Prostate gland (tissue), 2 donors: ENCODE results near the gene ZNF169. TPM values are rescaled to one million over a fixed set of nuclear protein-coding genes. Genes with fewer than 3 reads are reported as not detected.
"Not testable (repeated sequence)": the region's sequence is repeated elsewhere in the genome, so short reads cannot be mapped to it uniquely, and the experiment has no call there.

ENCODE experiments used
- DNase-seq: peaks from one replicate; pipeline ENCODE4 v3.0.0-alpha.2; 2019; ENCODE audit warnings: low spot score
- H3K27ac ChIP-seq, 2 donors: fragments of 200-600 bp; sonication (generic); 2 replicates each; pipeline ENCODE4 v1.5.1; 2017 to 2019
- H3K27me3 ChIP-seq: fragments of 200-600 bp; sonication (generic); replicated peaks from 2 replicates; pipeline ENCODE4 v1.5.1; 2019; ENCODE audit not compliant: insufficient read depth
- H3K36me3 ChIP-seq, 2 donors: fragments of 200-600 bp; sonication (generic); 1 replicate in 1 of 2; 2 replicates in 1 of 2; pipeline versions ENCODE4 v1.5.1 to v1.8.1; 2017 to 2019
- H3K4me1 ChIP-seq: fragments of 200-600 bp; sonication (generic); replicated peaks from 2 replicates; pipeline ENCODE4 v1.5.1; 2019
- H3K4me3 ChIP-seq, 2 donors: fragments of 200-600 bp; sonication (generic); 2 replicates each; pipeline ENCODE4 v1.5.1; 2017 to 2019
- H3K9me3 ChIP-seq: fragments of 200-600 bp; sonication (generic); 2 replicates; pipeline ENCODE4 v1.5.1; 2017
- POLR2A ChIP-seq: fragments of 450-650 bp; IDR thresholded peaks from one replicate; pipeline ENCODE4 v1.6.1; 2016; ENCODE audit warnings: antibody characterized with exemption, mild to moderate bottlenecking
- POLR2AphosphoS5 ChIP-seq: sonication (generic); formaldehyde crosslinking; IDR thresholded peaks from one replicate; pipeline ENCODE4 v1.6.1; 2017; ENCODE audit warnings: antibody characterized with exemption
- WGBS: methylation state at CpG from one replicate; pipeline ENCODE4 v1.1.5; 2018; 5-methylcytosine and 5-hydroxymethylcytosine counted together
- intact Hi-C: fragments of 100-400 bp; cut with DNase I; formaldehyde crosslinking; loops from one replicate; pipeline ENCODE4 v1.14.2; 2022
- total RNA-seq, 2 donors: library from RNA; depleted of rRNA; stranded (reverse); fragments of >200 nt; gene quantifications; one replicate each; pipeline ENCODE4 v1.1.0, GENCODE V29; 2016
- TF ChIP-seq, protein P1 (sequence below), 4 experiments: fragments of 200-600 bp in 2 of 4; fragments of 450-650 bp in 2 of 4; sonication (generic) in 2 of 4; IDR thresholded peaks; 1 replicate in 3 of 4; 2 replicates in 1 of 4; pipeline ENCODE4 v1.5.1; 2016 to 2019; ENCODE audit warnings: antibody characterized with exemption in 4 of 4, mild to moderate bottlenecking in 2 of 4, moderate library complexity in 2 of 4

The ZNF169 gene
- total RNA-seq, 2 donors from 2014 or later = 6.0 to 21.2 TPM

DNA sequence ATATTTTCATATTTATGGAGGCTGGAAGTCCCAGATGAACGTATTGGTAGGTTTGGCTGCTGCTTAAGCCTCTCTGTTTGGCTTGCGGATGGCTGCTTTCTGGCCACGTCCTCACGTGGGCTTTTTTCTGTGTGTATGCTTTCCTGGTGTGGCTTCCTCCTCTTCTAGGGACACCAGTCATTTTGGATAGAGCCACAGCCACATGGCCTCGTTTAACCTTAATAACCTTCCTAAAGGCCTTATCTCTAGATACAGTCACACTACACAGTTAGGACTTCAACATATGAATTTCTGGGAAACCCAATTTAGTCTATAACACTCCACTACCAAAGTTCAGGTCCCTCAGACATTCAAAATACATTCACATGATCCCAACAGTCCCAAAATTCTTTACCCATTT, 42.5 kb downstream of the ZNF169 start:
- Histone ChIP-seq H3K36me3 (no peaks in the 10 kb centered on the region), H3K4me3 (no peak overlapping the region), H3K4me1 (no peaks in the 10 kb centered on the region), H3K27me3 (no peaks in the 10 kb centered on the region), H3K27ac (no peak overlapping the region), H3K9me3 (no peaks in the 10 kb centered on the region)
- TF ChIP-seq POLR2A = no peak
- no peak for TF ChIP-seq POLR2AphosphoS5
- intact Hi-C loops = no loop called here
- WGBS = 92% methylated on average over 5 of the region's 5 CpGs
- no peak for DNase-seq

DNA sequence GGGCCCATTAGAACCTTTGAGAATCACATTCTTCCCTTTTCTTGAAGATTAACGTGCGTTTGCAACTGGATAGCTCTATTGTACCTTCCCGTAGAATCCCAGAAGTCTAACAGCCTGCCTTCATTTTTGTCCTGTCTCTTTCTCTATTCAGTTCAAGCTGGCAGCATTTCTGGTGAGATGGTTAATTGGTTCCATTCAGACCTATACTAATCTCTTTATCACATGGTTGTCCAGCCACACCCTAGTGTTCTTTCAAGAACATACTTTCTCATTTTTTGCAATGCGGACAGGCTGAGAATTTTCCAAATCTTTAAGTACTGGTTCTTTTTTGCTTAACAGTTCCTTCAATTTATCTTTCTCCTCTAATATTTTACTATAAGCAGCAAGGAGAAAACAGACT, 43.3 kb downstream of the ZNF169 start:
- H3K4me1 ChIP-seq = no peaks in the 10 kb centered on the region
- no peak overlapping the region for H3K4me3 ChIP-seq
- WGBS = 94% methylated on average over 4 of the region's 4 CpGs
- no peaks in the 10 kb centered on the region for H3K27me3 ChIP-seq
- intact Hi-C loops = no loop called here
- no peak overlapping the region for H3K27ac ChIP-seq
- DNase-seq = no peak
- no peak for TF ChIP-seq POLR2AphosphoS5
- TF ChIP-seq POLR2A = no peak
- TF ChIP-seq, protein P1, sequence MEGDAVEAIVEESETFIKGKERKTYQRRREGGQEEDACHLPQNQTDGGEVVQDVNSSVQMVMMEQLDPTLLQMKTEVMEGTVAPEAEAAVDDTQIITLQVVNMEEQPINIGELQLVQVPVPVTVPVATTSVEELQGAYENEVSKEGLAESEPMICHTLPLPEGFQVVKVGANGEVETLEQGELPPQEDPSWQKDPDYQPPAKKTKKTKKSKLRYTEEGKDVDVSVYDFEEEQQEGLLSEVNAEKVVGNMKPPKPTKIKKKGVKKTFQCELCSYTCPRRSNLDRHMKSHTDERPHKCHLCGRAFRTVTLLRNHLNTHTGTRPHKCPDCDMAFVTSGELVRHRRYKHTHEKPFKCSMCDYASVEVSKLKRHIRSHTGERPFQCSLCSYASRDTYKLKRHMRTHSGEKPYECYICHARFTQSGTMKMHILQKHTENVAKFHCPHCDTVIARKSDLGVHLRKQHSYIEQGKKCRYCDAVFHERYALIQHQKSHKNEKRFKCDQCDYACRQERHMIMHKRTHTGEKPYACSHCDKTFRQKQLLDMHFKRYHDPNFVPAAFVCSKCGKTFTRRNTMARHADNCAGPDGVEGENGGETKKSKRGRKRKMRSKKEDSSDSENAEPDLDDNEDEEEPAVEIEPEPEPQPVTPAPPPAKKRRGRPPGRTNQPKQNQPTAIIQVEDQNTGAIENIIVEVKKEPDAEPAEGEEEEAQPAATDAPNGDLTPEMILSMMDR (IDR thresholded peaks at IDR 0.05) = no peak
- H3K36me3 ChIP-seq = no peaks in the 10 kb centered on the region
- H3K9me3 ChIP-seq = no peaks in the 10 kb centered on the region

DNA sequence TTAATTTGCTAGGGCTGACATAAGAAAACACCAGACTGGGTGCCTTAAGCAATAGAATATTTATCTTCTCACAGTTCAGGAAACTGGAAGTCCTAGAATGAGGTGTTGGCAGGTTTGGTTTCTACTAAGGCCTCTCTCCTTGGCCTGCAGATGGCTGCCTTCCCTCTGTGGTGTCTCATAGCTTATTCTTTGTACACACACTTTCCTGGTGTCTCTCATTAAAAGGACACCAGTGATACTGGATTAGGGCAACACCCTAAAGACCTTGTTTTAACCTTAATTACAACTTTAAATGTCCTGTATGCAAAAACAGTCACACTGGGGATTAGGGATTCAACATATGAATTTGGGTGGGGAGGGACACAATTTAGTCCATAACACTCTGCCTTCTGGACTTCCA, 44.2 kb downstream of the ZNF169 start:
- intact Hi-C loops = no loop called here
- TF ChIP-seq, protein P1 (IDR thresholded peaks at IDR 0.05) = no peak
- TF ChIP-seq POLR2AphosphoS5 (no peak), POLR2A (no peak)
- Histone ChIP-seq H3K27me3 (no peaks in the 10 kb centered on the region), H3K4me1 (no peaks in the 10 kb centered on the region), H3K27ac (no peak overlapping the region), H3K4me3 (no peak overlapping the region), H3K36me3 (no peaks in the 10 kb centered on the region), H3K9me3 (no peaks in the 10 kb centered on the region)
- DNase-seq = no peak

DNA sequence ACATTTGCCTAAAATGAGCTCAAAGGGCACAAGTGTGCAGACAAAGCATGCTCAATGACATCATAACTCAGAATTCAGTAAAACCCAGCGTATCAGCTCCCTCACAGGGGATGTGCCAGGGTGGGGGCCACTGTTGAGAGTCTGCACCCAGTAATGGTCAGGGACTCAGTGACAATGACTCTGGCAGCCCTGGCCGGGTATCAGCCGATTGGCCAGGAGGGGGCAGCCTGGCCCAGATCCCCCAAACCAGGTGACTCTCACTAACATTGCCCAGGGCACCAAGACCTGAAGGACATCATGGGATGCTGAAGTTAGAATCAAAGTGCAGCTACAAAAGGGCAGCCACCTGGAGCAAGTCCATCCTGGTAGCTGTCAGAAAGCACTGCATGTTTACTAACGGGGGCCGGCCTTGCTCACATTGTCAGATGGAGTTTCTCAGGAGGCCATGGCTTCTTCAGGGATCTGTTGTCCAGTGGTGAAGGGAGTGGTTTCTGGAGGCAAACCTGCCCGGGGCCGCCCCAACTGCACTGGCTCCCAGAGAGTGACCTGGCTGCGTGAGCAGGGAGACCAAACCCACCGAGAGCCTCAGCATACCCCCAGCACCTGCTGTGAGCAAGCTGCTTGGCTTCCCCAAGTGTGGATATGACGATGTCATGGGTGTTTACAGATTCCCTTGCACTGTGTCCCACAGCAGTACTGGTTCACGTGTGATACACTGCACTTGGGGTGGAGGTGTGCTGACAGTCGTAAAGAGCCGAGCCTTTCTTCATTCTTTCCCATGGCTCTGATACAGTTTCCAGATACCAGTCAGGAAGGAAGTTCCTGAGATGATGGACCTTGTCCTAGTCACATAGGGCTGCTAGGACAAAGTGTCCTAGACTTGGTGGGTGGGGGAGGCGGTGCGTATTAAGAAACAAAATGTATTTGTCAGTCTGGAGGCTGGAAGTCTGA, 56.2 kb downstream of the ZNF169 start:
- H3K4me1 ChIP-seq, H3K27me3 ChIP-seq, H3K9me3 ChIP-seq, H3K36me3 ChIP-seq, H3K4me3 ChIP-seq, H3K27ac ChIP-seq, DNase-seq, intact Hi-C loops: not testable (repeated sequence)
- WGBS = no CpG with 5 or more reads among the region's 15 CpGs

DNA sequence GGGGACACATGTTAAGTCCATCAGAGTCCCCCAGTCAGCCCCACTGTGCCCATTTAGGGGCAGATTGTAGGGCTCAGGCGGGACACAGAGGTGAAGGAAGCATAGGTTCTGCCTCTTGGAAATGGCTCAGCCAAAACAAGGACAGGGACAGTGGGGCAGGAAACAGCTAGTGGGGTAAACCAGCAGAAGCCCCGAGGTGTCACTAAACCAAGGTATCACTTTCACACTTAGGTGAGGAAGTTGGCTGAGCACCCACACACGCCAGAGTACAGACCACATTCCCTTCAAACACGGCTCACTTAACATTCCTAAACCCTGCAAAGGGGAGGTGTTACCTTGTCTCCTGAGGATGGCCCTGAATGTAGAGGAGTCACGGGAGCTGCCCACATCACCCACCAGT, 57.1 kb downstream of the ZNF169 start:
- intact Hi-C loops, DNase-seq: not testable (repeated sequence)

DNA sequence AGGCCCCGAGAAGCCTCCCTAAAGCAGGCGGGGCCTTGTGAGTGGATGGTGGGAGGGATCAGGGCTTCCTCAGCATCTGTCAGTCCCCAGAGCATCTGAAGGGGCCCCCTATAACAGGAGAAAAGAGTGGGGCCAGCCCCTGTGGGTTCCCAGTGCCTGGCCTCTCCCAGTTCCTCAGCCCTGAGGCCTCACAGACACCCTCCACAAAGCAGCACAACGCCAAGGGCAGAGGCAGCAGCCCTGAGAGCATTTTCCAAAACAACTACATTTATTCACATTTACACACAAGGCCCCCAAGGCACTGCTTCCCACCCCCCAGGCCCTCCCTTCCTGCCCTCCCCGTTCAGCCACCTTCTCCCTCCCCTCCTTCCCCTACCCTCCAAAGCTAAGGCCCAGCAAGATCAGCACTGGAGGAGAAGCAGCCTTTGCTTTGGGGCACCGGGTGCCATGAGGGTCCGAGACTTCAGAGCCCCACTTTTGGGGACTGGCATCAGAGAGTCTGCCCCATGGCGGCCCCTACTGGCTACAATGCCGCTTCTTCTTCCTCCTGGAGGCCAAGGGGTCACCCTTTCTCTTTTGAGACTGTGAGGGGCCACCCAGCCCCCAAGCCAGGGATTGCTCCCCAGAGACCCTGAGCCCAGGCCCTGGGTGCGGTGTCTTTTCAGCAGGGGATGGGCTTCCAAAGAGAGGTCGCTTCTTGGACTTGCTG, 59.0 kb downstream of the ZNF169 start:
- DNase-seq, H3K36me3 ChIP-seq, intact Hi-C loops, H3K27me3 ChIP-seq, H3K9me3 ChIP-seq, H3K4me1 ChIP-seq, H3K27ac ChIP-seq, H3K4me3 ChIP-seq: not testable (repeated sequence)
- WGBS = no CpG with 5 or more reads among the region's 10 CpGs

More for the DNA sequence above, 57.1 kb downstream of the ZNF169 start:
- H3K4me1 ChIP-seq, H3K27ac ChIP-seq, H3K36me3 ChIP-seq, H3K9me3 ChIP-seq, H3K4me3 ChIP-seq, H3K27me3 ChIP-seq: not testable (repeated sequence)
- WGBS = 49% methylated on average over 2 of the region's 5 CpGs

DNA sequence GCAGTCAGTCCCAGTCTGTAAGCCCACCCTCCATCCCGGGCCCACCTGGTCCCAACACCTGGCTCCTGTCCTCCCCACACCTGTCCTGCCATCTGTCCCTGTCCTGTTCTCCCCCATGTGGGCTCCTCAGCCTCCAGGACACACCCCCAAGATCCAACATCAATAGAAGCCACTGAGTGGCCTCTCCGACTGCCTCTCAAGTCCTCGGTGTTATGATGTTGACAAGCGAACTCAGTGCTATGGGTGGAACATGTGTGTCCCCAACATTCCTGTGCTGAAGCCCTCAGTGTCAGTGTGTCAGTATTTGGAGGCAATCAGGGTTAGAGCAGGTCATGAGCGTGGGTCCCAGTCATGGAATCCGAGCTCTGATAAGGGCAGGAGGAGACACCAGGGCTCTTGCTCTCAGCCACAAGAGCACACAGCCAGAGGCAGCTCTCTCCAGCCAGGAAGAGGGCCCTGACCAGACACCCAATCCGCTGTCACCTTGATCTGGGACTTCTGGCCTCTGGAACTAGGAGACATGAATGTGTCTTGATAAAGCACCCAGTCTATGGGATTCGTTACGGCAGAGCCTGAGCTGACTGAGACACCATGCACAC, 63.3 kb downstream of the ZNF169 start:
- 92% methylated on average over 4 of the region's 9 CpGs for WGBS
- intact Hi-C loops, H3K27me3 ChIP-seq, DNase-seq, H3K4me3 ChIP-seq, H3K27ac ChIP-seq, H3K9me3 ChIP-seq, H3K36me3 ChIP-seq, H3K4me1 ChIP-seq: not testable (repeated sequence)

DNA sequence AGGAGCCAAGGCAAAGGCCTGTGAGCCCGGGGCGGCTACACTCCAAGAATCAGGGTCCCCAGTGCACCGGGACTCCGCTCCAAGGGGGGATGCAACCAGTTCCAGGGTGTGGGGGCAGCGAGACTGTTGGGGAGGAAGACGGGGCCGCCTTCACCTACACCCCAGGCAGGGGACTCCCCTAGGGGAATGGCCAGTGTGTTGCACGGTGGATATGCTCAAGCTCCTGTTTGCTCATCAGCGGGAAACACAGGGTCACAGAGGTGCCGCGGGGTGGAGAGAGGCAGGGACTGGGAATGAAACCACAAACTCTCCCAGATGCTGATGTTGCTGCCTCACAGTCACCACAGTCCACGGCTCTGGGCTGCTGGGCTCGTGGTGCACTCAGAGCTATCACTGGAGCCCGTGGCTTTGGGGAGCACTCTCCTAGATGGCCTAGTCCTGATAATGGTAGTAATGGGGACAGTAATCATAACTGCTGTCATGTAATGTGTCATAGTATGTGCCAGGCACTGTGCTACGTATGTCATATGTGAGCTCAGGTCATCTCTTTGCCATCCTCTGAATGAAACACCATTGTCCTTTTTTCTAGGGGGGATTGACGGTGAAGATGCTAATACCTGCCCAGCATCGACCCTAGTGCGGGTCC, 64.2 kb downstream of the ZNF169 start:
- H3K4me1 ChIP-seq, H3K9me3 ChIP-seq, H3K4me3 ChIP-seq, DNase-seq, H3K27ac ChIP-seq, H3K27me3 ChIP-seq, H3K36me3 ChIP-seq, intact Hi-C loops: not testable (repeated sequence)
- 91% methylated on average over 10 of the region's 18 CpGs for WGBS

DNA sequence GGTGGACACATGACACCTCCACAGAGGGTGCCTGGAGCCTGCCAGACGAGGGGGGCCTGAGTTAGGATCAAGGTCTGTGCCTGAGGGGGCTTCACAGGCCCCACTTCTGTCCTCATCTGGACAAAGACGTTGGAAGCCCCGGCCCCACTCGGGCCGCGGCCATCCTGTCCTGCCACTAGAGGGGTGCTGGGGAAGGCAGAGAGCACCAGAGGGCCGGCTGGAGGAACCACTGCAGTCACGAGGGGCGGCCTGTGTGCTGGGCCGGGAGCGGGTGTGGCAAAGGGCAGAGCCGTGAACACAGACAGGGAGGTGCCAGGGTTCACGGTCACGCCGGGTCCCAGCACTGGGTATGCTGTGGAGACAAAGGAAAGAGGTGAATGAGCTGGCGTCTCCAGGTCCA, 66.5 kb downstream of the ZNF169 start:
- intact Hi-C loops, H3K27ac ChIP-seq, H3K4me3 ChIP-seq, H3K36me3 ChIP-seq, H3K4me1 ChIP-seq, H3K9me3 ChIP-seq, DNase-seq, H3K27me3 ChIP-seq: not testable (repeated sequence)
- WGBS = 78% methylated on average over 15 of the region's 16 CpGs
